ENCODE results near the gene CAB39L.
"Not testable (repeated sequence)": the region's sequence is repeated elsewhere in the genome, so short reads cannot be mapped to it uniquely, and the experiment has no call there.

Gene CAB39L

GRCh38 chr13:49348751-49349150 lies 95.1 kb downstream of the CAB39L start:
- no peak for DNase-seq

- no peak for DNase-seq
Measured at GRCh38 chr13:49347650-49348385, 96.0 kb downstream of the CAB39L start.

- DNase-seq: no peak
Measured at GRCh38 chr13:49346460-49346859, 97.4 kb downstream of the CAB39L start.

GRCh38 chr13:49343731-49344130 lies 100.1 kb downstream of the CAB39L start:
- DNase-seq: no peak

GRCh38 chr13:49343255-49343654 lies 100.6 kb downstream of the CAB39L start:
- DNase-seq: no peak

GRCh38 chr13:49342454-49342853 lies 101.4 kb downstream of the CAB39L start:
- DNase-seq: no peak

- no peak for DNase-seq
Measured at GRCh38 chr13:49341941-49342340, 101.9 kb downstream of the CAB39L start.

- no peak for DNase-seq
Measured at GRCh38 chr13:49341517-49341916, 102.3 kb downstream of the CAB39L start.

GRCh38 chr13:49340161-49340560 lies 103.7 kb downstream of the CAB39L start:
- no peak for DNase-seq

- DNase-seq: no peak
Measured at GRCh38 chr13:49336655-49337054, 107.2 kb downstream of the CAB39L start.

GRCh38 chr13:49330546-49330864 lies 113.4 kb downstream of the CAB39L start:
- DNase-seq: no peak

- DNase-seq: no peak
Measured at GRCh38 chr13:49329831-49330545, 113.9 kb downstream of the CAB39L start.

- not testable (repeated sequence) for DNase-seq
Measured at GRCh38 chr13:49327145-49327544, 116.7 kb downstream of the CAB39L start.

- no peak for DNase-seq
Measured at GRCh38 chr13:49326222-49326917, 117.5 kb downstream of the CAB39L start.

- no peak for DNase-seq
Measured at GRCh38 chr13:49323344-49323743, 120.5 kb downstream of the CAB39L start.

GRCh38 chr13:49322702-49323101 lies 121.2 kb downstream of the CAB39L start:
- no peak for DNase-seq

- DNase-seq: no peak
Measured at GRCh38 chr13:49320975-49321374, 122.9 kb downstream of the CAB39L start.

GRCh38 chr13:49319951-49320350 lies 123.9 kb downstream of the CAB39L start:
- DNase-seq: no peak

GRCh38 chr13:49319551-49319950 lies 124.3 kb downstream of the CAB39L start:
- no peak for DNase-seq

GRCh38 chr13:49315756-49316482 lies 127.9 kb downstream of the CAB39L start:
- DNase-seq: no peak

GRCh38 chr13:49315036-49315565 lies 128.8 kb downstream of the CAB39L start:
- DNase-seq: no peak
